ENCODE data around the gene RASAL2.

Gene RASAL2

DNA sequence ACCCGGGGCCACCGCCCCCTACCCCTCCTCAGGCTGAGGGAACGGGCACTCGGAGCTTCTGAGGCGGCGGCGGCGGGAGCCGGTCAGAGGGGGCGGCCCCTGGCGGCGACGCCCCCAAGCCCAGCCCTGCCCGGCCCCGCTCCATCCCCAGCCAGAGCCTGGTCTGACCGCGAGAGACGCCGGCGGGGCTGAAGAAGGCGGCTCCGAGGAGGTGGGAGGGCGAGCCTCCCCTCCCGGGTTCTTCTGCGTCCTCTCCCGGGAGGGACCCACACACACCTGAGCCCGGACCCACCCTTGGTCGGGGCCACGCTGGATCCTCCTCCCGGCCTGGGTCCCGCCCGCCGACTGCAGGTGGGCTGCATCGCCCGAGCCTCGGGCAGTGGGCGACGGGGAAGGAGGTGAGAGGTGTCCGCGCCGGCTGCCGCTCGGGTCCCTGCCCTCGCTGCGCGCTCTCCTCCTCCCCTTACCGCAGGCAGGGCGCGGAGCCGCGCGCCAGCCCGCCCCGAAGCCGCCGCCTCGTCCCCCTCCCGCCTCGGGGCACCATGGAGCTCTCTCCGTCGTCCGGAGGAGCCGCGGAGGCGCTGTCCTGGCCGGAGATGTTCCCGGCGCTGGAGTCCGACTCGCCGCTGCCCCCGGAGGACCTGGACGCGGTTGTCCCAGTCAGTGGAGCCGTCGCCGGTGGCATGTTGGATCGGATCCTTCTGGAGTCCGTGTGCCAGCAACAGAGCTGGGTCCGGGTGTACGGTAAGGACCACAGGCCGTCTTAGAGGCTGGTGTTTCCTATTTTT is at the start of gene RASAL2:
Gene RASAL2, plus strand, starts transcription at position 154 of the 788 bp plus-strand sequence. Its CDS starts 389 bp downstream, at position 543.
- in situ Hi-C loops (cut with MboI; ENCODE audit: low pct_unique_long_range_greater_than_20kb, low sequenced_read_pairs): no loop called here
- peak; percentile 80 for DNase-seq

GRCh38 chr1:178046591-178047270 is 47.2 kb upstream of the RASAL2 start:
- no peak for DNase-seq
- in situ Hi-C loops (cut with MboI; ENCODE audit: low pct_unique_long_range_greater_than_20kb, low sequenced_read_pairs): no loop called here

DNA sequence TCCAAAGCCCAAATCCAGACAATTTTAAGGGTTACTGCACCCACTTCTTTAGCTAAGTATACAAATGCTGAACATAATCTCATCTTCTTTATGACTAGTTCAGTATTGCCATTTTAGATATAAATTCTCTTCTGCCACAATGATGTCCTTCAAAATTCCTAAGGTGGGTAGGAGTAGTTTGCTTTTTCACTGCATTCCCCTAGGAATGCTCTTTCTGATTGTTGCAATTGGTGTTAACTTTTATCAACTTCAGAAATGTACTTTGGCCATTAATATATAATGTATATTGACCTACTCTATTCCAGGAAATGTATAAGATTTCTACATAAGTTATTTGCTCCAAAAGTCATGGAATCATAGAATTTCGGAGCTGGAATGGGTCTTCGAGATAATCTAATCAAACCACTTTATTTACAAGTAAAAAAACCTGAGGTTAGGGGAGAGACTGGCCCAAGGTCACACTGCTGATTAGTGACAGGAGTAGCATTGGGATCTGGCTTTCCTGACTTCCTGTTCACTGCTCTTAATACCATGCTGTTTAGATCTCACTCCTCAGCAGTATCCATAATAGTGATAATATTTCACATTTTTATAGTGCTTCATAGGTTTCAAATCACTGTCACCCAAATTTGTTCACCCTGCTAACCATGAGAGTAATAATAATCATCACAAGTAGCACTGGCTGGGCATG is 46.4 kb upstream of the RASAL2 start:
- no peak for DNase-seq
- in situ Hi-C loops (cut with MboI; ENCODE audit: low pct_unique_long_range_greater_than_20kb, low sequenced_read_pairs): no loop called here

DNA sequence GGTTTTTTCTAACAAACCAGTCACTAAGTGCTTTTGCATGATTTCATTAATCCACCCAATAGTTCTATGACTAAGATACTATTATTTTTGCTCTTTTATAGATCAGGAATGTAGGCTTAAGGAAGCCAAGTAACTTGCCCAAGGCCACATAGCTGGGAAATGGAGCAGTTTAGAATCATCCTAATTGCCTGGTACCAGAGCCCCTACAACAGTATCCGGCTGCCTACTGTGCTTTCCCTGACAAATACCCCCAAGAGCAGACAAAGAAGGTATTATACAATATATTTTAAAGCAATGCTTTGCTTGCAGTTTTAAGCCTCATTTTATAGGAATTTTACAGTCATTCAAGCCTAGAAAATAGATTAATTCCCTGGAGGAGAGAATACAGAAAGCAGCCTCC is 45.5 kb upstream of the RASAL2 start:
- DNase-seq: no peak
- in situ Hi-C loops (cut with MboI; ENCODE audit: low pct_unique_long_range_greater_than_20kb, low sequenced_read_pairs): no loop called here

- in situ Hi-C loops (cut with MboI; ENCODE audit: low pct_unique_long_range_greater_than_20kb, low sequenced_read_pairs): no loop called here
- DNase-seq: no peak
These were observed 45.0 kb upstream of the RASAL2 start for GRCh38 chr1:178048883-178049282.

- DNase-seq: no peak
- in situ Hi-C loops (cut with MboI; ENCODE audit: low pct_unique_long_range_greater_than_20kb, low sequenced_read_pairs): loop anchor here (25.0 kb wide), 2 partner anchors 137 to 237 kb away; no protein-coding TSS in a partner anchor
These were observed 43.8 kb upstream of the RASAL2 start for GRCh38 chr1:178050084-178050483.

DNA sequence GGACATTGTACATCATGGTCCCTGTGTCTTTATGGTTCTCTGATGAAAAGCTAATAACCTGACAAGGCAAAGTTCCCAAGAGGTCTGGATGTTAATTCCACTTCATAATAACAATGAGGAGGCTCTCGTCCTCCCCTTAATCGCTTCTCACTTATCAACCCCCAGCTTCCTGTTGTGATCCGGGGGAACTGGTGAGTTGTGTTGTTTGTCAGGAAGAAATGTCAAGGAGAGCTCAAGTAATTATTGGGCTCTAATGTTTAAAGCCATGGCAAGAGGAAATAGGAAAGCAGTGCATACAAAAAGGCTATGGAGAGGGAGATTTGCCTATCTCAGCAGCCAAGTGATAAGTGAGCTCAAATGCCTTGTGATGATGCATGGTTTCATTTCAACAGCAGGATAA is 42.8 kb upstream of the RASAL2 start:
- in situ Hi-C loops (cut with MboI; ENCODE audit: low pct_unique_long_range_greater_than_20kb, low sequenced_read_pairs): loop anchor here (25.0 kb wide), 2 partner anchors 136 to 236 kb away; no protein-coding TSS in a partner anchor
- no peak for DNase-seq

- no peak for DNase-seq
- in situ Hi-C loops (cut with MboI; ENCODE audit: low pct_unique_long_range_greater_than_20kb, low sequenced_read_pairs): loop anchor here (25.0 kb wide), 2 partner anchors 134 to 234 kb away; no protein-coding TSS in a partner anchor
These were observed 41.0 kb upstream of the RASAL2 start for GRCh38 chr1:178052650-178053461.

- DNase-seq: peak; percentile 74
- in situ Hi-C loops (cut with MboI; ENCODE audit: low pct_unique_long_range_greater_than_20kb, low sequenced_read_pairs): loop anchor here (25.0 kb wide), 2 partner anchors 132 to 232 kb away; no protein-coding TSS in a partner anchor
These were observed 38.8 kb upstream of the RASAL2 start for GRCh38 chr1:178055093-178055492.

- in situ Hi-C loops (cut with MboI; ENCODE audit: low pct_unique_long_range_greater_than_20kb, low sequenced_read_pairs): loop anchor here (25.0 kb wide), 2 partner anchors 131 to 231 kb away; no protein-coding TSS in a partner anchor
- DNase-seq: peak; percentile 84
These were observed 38.0 kb upstream of the RASAL2 start for GRCh38 chr1:178055779-178056471.

- in situ Hi-C loops (cut with MboI; ENCODE audit: low pct_unique_long_range_greater_than_20kb, low sequenced_read_pairs): loop anchor here (25.0 kb wide), 2 partner anchors 130 to 230 kb away; no protein-coding TSS in a partner anchor
- DNase-seq: peak; percentile 79
These were observed 36.7 kb upstream of the RASAL2 start for GRCh38 chr1:178057141-178057765.

- DNase-seq: peak; percentile 25
- in situ Hi-C loops (cut with MboI; ENCODE audit: low pct_unique_long_range_greater_than_20kb, low sequenced_read_pairs): loop anchor here (25.0 kb wide), 2 partner anchors 129 to 229 kb away; no protein-coding TSS in a partner anchor
These were observed 35.9 kb upstream of the RASAL2 start for GRCh38 chr1:178057912-178058534.

DNA sequence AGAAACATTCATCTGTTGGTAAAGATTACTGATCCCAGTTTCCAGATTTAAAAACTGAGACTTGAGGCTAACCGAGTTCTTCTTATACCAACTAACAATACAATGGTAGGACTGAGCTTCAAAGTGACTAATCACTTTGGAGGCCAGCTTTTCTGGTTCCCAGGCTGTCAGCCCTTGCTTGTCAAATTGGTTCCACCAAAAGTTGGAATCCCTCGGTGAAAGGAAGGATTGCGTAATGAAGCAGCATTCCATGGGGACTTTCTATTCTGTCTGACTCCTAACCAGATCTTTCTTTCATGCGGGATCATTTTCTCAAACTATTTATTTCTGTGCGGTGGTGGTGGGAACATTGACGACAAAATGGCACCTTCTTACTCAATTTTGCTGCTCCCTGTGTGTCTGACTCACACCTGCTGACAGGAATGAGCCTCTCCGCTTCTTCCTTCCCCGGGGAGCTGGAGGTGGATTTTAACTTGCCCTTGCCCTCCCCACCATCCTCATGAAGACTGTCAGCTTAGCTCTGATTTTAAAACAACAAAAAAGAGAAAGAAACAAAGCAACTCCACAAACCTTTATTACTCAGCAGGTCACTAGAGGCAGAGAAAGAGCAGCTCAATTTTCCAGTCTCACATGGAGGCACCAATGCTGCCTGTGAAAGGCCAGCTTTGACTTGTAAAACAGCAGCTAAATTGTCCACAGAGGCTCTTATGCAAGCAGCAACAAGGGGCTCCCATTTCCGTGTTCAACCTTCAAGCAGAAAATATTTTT is 32.9 kb upstream of the RASAL2 start:
- in situ Hi-C loops (cut with MboI; ENCODE audit: low pct_unique_long_range_greater_than_20kb, low sequenced_read_pairs): loop anchor here (25.0 kb wide), 2 partner anchors 126 to 226 kb away; no protein-coding TSS in a partner anchor
- no peak for DNase-seq

- DNase-seq: no peak
- in situ Hi-C loops (cut with MboI; ENCODE audit: low pct_unique_long_range_greater_than_20kb, low sequenced_read_pairs): loop anchor here (25.0 kb wide), 2 partner anchors 126 to 226 kb away; no protein-coding TSS in a partner anchor
These were observed 32.3 kb upstream of the RASAL2 start for GRCh38 chr1:178061620-178062019.

DNA sequence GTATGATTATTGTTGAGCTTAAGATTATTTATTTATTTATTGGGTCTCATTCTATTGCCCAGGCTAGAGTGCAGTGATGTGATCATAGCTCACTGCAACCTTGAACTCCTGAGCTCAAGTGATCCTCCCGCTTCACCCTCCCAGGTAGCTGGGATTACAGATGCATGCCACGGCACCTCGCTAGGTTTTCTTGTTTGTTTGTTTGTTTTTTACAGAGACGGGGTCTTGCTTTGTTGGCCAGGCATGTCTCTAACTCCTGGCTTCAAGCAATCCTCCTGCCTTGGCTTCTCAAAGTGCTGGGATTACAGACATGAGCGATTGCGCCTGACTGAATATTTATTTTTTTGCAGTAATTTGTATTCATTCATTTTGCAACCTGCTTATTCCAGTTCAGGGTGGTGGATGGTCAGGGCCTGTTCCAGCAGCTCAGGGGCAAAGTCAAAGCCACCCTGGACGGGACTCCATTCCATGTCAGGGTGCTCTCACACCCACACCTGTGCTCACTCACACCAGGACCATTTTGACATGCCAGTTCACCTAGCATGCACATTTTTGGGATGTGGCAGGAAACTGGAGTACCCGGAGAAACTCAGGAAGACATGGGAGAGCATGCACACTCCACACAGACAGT is 29.6 kb upstream of the RASAL2 start:
- in situ Hi-C loops (cut with MboI; ENCODE audit: low pct_unique_long_range_greater_than_20kb, low sequenced_read_pairs): loop anchor here (25.0 kb wide), 2 partner anchors 123 to 223 kb away; no protein-coding TSS in a partner anchor
- no peak for DNase-seq

DNA sequence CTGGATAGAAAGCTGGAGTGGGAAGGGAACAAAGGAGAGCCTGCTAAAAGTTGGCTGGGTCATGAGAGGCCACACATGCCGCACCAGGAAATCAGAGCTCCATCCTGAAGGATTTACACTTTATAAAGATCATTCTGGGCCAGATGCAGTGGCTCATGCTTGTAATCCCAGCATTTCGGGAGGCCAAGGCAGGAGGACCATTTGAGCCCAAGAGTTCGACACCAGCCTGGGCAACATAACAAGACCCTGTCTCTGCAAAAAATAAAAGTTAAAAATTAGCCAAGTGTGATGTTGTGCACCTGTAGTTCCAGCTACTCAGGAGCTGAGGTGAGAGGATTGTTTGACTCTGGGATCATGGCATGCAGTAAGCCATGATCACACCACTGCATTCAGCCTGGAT is 28.7 kb upstream of the RASAL2 start:
- in situ Hi-C loops (cut with MboI; ENCODE audit: low pct_unique_long_range_greater_than_20kb, low sequenced_read_pairs): loop anchor here (25.0 kb wide), 2 partner anchors 122 to 222 kb away; no protein-coding TSS in a partner anchor

More for the DNA sequence above, 28.7 kb upstream of the RASAL2 start:
- DNase-seq: no peak
